GM06990 (cell line): ENCODE results near the gene CACNB4.
"Not testable (repeated sequence)": the region's sequence is repeated elsewhere in the genome, so short reads cannot be mapped to it uniquely, and the experiment has no call there.

Source experiments
- DNase-seq: peaks from one replicate; pipeline ENCODE4 v3.0.0-alpha.2; 2011; ENCODE audit not compliant: insufficient read length; ENCODE audit errors: extremely low read depth
- H3K27me3 ChIP-seq: replicated peaks from 2 replicates; pipeline ENCODE4 v1.6.0; 2011; ENCODE audit warnings: low read length; ENCODE audit not compliant: control insufficient read depth, insufficient read depth
- H3K36me3 ChIP-seq: 2 replicates; pipeline ENCODE4 v1.5.1; 2011; ENCODE audit warnings: low read length; ENCODE audit not compliant: control insufficient read depth, insufficient read depth
- H3K4me3 ChIP-seq: replicated peaks from 2 replicates; pipeline ENCODE4 v1.5.1; 2011; ENCODE audit warnings: low read depth, mild to moderate bottlenecking, control low read depth, low read length
- CTCF ChIP-seq: IDR thresholded peaks from 2 replicates; pipeline ENCODE4 v1.5.1; 2011; ENCODE audit warnings: low read length, control low read depth, mild to moderate bottlenecking, inconsistent platforms; ENCODE audit not compliant: insufficient read depth, poor library complexity, severe bottlenecking

Gene CACNB4

GRCh38 chr2:151946250-151946884, 152.5 kb downstream of the CACNB4 start:
- no peaks in the 10 kb centered on the region for H3K36me3 ChIP-seq
- DNase-seq = no peak
- no peaks in the 10 kb centered on the region for H3K27me3 ChIP-seq
- TF ChIP-seq CTCF = no peak
- no peak overlapping the region for H3K4me3 ChIP-seq

GRCh38 chr2:151945602-151946001, 153.2 kb downstream of the CACNB4 start:
- H3K4me3 ChIP-seq = no peak overlapping the region
- H3K27me3 ChIP-seq = no peaks in the 10 kb centered on the region
- no peak for TF ChIP-seq CTCF
- H3K36me3 ChIP-seq = no peaks in the 10 kb centered on the region
- no peak for DNase-seq

GRCh38 chr2:151945186-151945585, 153.7 kb downstream of the CACNB4 start:
- H3K4me3 ChIP-seq = no peak overlapping the region
- no peaks in the 10 kb centered on the region for H3K27me3 ChIP-seq
- H3K36me3 ChIP-seq = no peaks in the 10 kb centered on the region
- no peak for DNase-seq
- TF ChIP-seq CTCF = no peak

GRCh38 chr2:151943461-151943860, 155.4 kb downstream of the CACNB4 start:
- Histone ChIP-seq H3K4me3 (no peak overlapping the region), H3K27me3 (no peaks in the 10 kb centered on the region), H3K36me3 (no peaks in the 10 kb centered on the region)
- TF ChIP-seq CTCF = no peak
- DNase-seq = no peak

- not testable (repeated sequence) for DNase-seq
Observed at GRCh38 chr2:151942540-151943205, 156.2 kb downstream of the CACNB4 start.

GRCh38 chr2:151937966-151938365, 160.9 kb downstream of the CACNB4 start:
- H3K27me3 ChIP-seq = no peaks in the 10 kb centered on the region
- no peak for DNase-seq

More at GRCh38 chr2:151942540-151943205, 156.2 kb downstream of the CACNB4 start:
- not testable (repeated sequence) for H3K27me3 ChIP-seq, H3K4me3 ChIP-seq, H3K36me3 ChIP-seq

More at GRCh38 chr2:151937966-151938365, 160.9 kb downstream of the CACNB4 start:
- Histone ChIP-seq H3K4me3 (no peak overlapping the region), H3K36me3 (no peaks in the 10 kb centered on the region)
- TF ChIP-seq CTCF = no peak
